ENCODE results near the gene STX3.

DNA sequence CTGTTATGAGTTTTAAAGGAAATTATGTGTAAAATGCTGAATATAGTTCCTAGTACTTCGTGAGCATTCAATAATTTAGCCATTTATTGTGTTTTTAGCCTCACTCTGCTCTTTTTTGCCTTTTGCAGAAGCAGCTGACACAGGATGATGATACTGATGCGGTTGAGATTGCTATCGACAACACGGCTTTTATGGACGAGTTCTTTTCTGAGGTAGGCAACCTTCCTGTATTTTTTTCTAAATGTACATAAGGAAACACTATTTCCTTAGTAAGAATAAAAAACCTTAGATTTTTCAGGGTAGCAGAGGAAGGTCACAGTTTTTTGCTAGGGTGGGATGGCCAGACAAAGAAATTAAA is 17.9 kb downstream of the STX3 start:
- TF ChIP-seq CTCF (IDR thresholded peaks at IDR 0.05) (no peak), POLR2AphosphoS5 (IDR thresholded peaks at IDR 0.05) (no peak)

Data from prostate gland (tissue), 2 donors.